CD4-positive, alpha-beta T cell (primary cell): ENCODE data around the gene LYSMD1. TPM values are rescaled to one million over a fixed set of nuclear protein-coding genes. Genes with fewer than 3 reads are reported as not detected.

Experiments
- ATAC-seq: fragments of 200-7000 bp; cut with Tn5 transposase; one replicate; pipeline ENCODE4 v1.10.0; 2022; ENCODE audit warnings: mild to moderate bottlenecking; ENCODE audit not compliant: poor library complexity
- CTCF ChIA-PET: fragments of 350-600 bp; sonication (Branson Sonifier 250); formaldehyde crosslinking; loops from one replicate; lab custom pipeline; 2021; ENCODE audit warnings: antibody characterized with exemption, inconsistent platforms; lab: Charles Lee
- POLR2A ChIA-PET: fragments of 350-600 bp; sonication (Branson Sonifier 250); formaldehyde crosslinking; loops from one replicate; lab custom pipeline; 2021; ENCODE audit warnings: antibody characterized with exemption, inconsistent platforms; lab: Charles Lee
- DNase-seq, 14 experiments: peaks; one replicate each; pipeline ENCODE4 v3.0.0-alpha.2; 2013 to 2020; ENCODE audit warnings: mixed read lengths in 2 of 14
- H3K27ac ChIP-seq, 2 donors: one replicate each; pipeline versions ENCODE4 v1.5.1 to v1.7.0; 2013; ENCODE audit warnings: low read length in 2 of 2, low read depth in 1 of 2, mild to moderate bottlenecking in 1 of 2
- H3K27me3 ChIP-seq, 2 experiments: 1 replicate in 1 of 2; 2 replicates in 1 of 2; pipeline versions ENCODE4 v1.6.1 to v1.7.0; 2013; ENCODE audit warnings: low read length in 2 of 2, control low read depth in 1 of 2, mild to moderate bottlenecking in 1 of 2, moderate library complexity in 1 of 2; ENCODE audit not compliant: insufficient read depth in 2 of 2, control insufficient read depth in 1 of 2
- H3K36me3 ChIP-seq: one replicate; pipeline ENCODE4 v1.6.1; 2013; ENCODE audit warnings: low read length, control low read depth; ENCODE audit not compliant: insufficient read depth
- H3K4me1 ChIP-seq: one replicate; pipeline ENCODE4 v1.6.1; 2013; ENCODE audit warnings: low read length, control low read depth; ENCODE audit not compliant: insufficient read depth
- H3K4me3 ChIP-seq: one replicate; pipeline ENCODE4 v1.5.1; 2013; ENCODE audit warnings: mild to moderate bottlenecking, low read length, moderate library complexity
- H3K9me3 ChIP-seq, 2 experiments: 1 replicate in 1 of 2; 2 replicates in 1 of 2; pipeline versions ENCODE4 v1.6.1 to v1.7.0; 2013; ENCODE audit warnings: low read length in 2 of 2, mild to moderate bottlenecking in 2 of 2, control low read depth in 1 of 2, moderate library complexity in 1 of 2; ENCODE audit not compliant: control insufficient read depth in 1 of 2, insufficient read depth in 1 of 2
- H3K27ac Mint-ChIP-seq: one replicate; pipeline ENCODE4 v1.8.0; 2020; ENCODE audit warnings: mixed read lengths
- H3K27me3 Mint-ChIP-seq: one replicate; pipeline ENCODE4 v1.8.0; 2021; ENCODE audit warnings: mixed read lengths
- H3K36me3 Mint-ChIP-seq: one replicate; pipeline ENCODE4 v1.8.0; 2021; ENCODE audit warnings: low read depth, mixed read lengths
- H3K4me1 Mint-ChIP-seq: one replicate; pipeline ENCODE4 v1.8.0; 2021; ENCODE audit warnings: low read depth, mixed read lengths
- H3K4me3 Mint-ChIP-seq: one replicate; pipeline ENCODE4 v1.8.0; 2020; ENCODE audit warnings: mild to moderate bottlenecking, mixed read lengths
- H3K9me3 Mint-ChIP-seq: one replicate; pipeline ENCODE4 v1.8.0; 2020; ENCODE audit warnings: mixed read lengths
- CTCF ChIP-seq: fragments of 200-600 bp; IDR thresholded peaks from one replicate; pipeline ENCODE4 v1.8.0; 2022; ENCODE audit warnings: antibody characterized with exemption, mild to moderate bottlenecking
- intact Hi-C, 2 experiments: fragments of 100-400 bp; cut with DNase I in 1 of 2; cut with micrococcal nuclease in 1 of 2; formaldehyde crosslinking; loops; one replicate each; pipeline versions ENCODE4 v1.15.1 to v1.9.0; 2023 to 2025; cut with DNase I, micrococcal nuclease
- total RNA-seq, 174 experiments: library from RNA in 2 of 174; stranded (reverse) in 2 of 174; gene quantifications; one replicate each; pipeline ENCODE4 v1.2.3 and lab custom pipeline; 2021 to 2026

The LYSMD1 gene
- total RNA-seq, 2 experiments from 2014 or later: 0.55 to 0.67 TPM

- peaks cover 63% of the 10 kb centered on the region for H3K4me1 Mint-ChIP-seq
- H3K27ac ChIP-seq: peak overlapping the region; percentile 56 to 70
- H3K4me3 Mint-ChIP-seq: peak overlapping the region; percentile 99
- intact Hi-C loops: loop anchor here (2.0 to 10.0 kb wide), 4 partner anchors 150 to 692 kb away; partner anchors contain the start of genes ENSA (in 1 of the 2), MINDY1 (in 1 of the 2) and PRUNE1 (in 1 of the 2)
- peak overlapping the region; percentile 85 for H3K27ac Mint-ChIP-seq
- TF ChIP-seq CTCF: no peak
- no peaks in the 10 kb centered on the region for H3K9me3 ChIP-seq
- peak in 13 of 14 experiments; percentile 27 to 89 (median 63) for DNase-seq
- ChIA-PET POLR2A (interaction anchor here (0.6 to 4.3 kb wide), 36 partner anchors 9 to 793 kb away, joined by 3 to 64 read pairs (median 5); partner anchors contain the start of genes CDC42SE1, GABPB2, GOLPH3L and LYSMD1), CTCF (interaction anchor here (1.2 to 7.8 kb wide), 4 partner anchors 56 to 132 kb away, joined by 3 to 61 read pairs (median 32); partner anchors contain the start of gene GABPB2)
- H3K36me3 Mint-ChIP-seq: peaks cover 51% of the 10 kb centered on the region
- H3K27me3 ChIP-seq: no peaks in the 10 kb centered on the region
- no peaks in the 10 kb centered on the region for H3K27me3 Mint-ChIP-seq
- H3K4me3 ChIP-seq: peak overlapping the region; percentile 77
- peak; percentile 54 for ATAC-seq
- no peaks in the 10 kb centered on the region for H3K9me3 Mint-ChIP-seq
- peaks cover 57% of the 10 kb centered on the region for H3K4me1 ChIP-seq
- peaks cover 29% of the 10 kb centered on the region for H3K36me3 ChIP-seq
Measured at GRCh38 chr1:151157067-151157531, 8.6 kb downstream of the LYSMD1 start.

- H3K4me1 Mint-ChIP-seq: peaks cover 57% of the 10 kb centered on the region
- peak within 1 kb of the TSS; percentile 56 to 70 for H3K27ac ChIP-seq
- H3K27me3 ChIP-seq: no peaks in the 10 kb centered on the region
- TF ChIP-seq CTCF: no peak
- H3K4me1 ChIP-seq: peaks cover 53% of the 10 kb centered on the region
- POLR2A ChIA-PET: interaction anchor here (0.6 to 4.3 kb wide), 30 partner anchors 10 to 793 kb away, joined by 3 to 64 read pairs (median 6); partner anchors contain the start of genes CDC42SE1, GABPB2, GOLPH3L and LYSMD1
- H3K4me3 Mint-ChIP-seq: peak within 1 kb of the TSS; percentile 99
- CTCF ChIA-PET: interaction anchor here (1.2 to 7.8 kb wide), 4 partner anchors 55 to 132 kb away, joined by 3 to 61 read pairs (median 32); partner anchors contain the start of gene GABPB2
- H3K36me3 ChIP-seq: peaks cover 25% of the 10 kb centered on the region
- no peaks in the 10 kb centered on the region for H3K9me3 ChIP-seq
- H3K27ac Mint-ChIP-seq: peak within 1 kb of the TSS; percentile 85
- H3K36me3 Mint-ChIP-seq: peaks cover 45% of the 10 kb centered on the region
- H3K4me3 ChIP-seq: peak within 1 kb of the TSS; percentile 77
- H3K9me3 Mint-ChIP-seq: no peaks in the 10 kb centered on the region
- DNase-seq (peak; percentile 56 to 89 (median 75)), ATAC-seq (peak; percentile 81)
- no peaks in the 10 kb centered on the region for H3K27me3 Mint-ChIP-seq
- intact Hi-C loops: loop anchor here (1.0 to 10.0 kb wide), 7 partner anchors 56 to 692 kb away; partner anchors contain the start of genes ENSA (in 1 of the 2), MINDY1 (in 1 of the 2) and PRUNE1 (in 1 of the 2)
Measured at GRCh38 chr1:151156515-151156819, 9.2 kb downstream of the LYSMD1 start, which contains the start of gene TNFAIP8L2. Gene TNFAIP8L2 (plus strand): TSS chr1:151156649. CDS start chr1:151158698, 2,049 bp downstream.

GRCh38 chr1:151147665-151148064 lies 18.0 kb downstream of the LYSMD1 start:
- Histone ChIP-seq H3K36me3 (no peaks in the 10 kb centered on the region), H3K4me1 (peaks cover 26% of the 10 kb centered on the region), H3K4me3 (no peak overlapping the region), H3K9me3 (no peaks in the 10 kb centered on the region), H3K27ac (no peak overlapping the region), H3K27me3 (no peaks in the 10 kb centered on the region)
- no peak overlapping the region for H3K27ac Mint-ChIP-seq
- H3K4me3 Mint-ChIP-seq: peak overlapping the region; percentile 98
- no peaks in the 10 kb centered on the region for H3K9me3 Mint-ChIP-seq
- ChIA-PET CTCF (no interaction called here), POLR2A (interaction anchor here (1.5 to 5.4 kb wide), 2 partner anchors 10 to 27 kb away, joined by 3 to 26 read pairs; partner anchors contain the start of gene TNFAIP8L2)
- peaks cover 5% of the 10 kb centered on the region for H3K36me3 Mint-ChIP-seq
- no peaks in the 10 kb centered on the region for H3K27me3 Mint-ChIP-seq
- peaks cover 18% of the 10 kb centered on the region for H3K4me1 Mint-ChIP-seq
- intact Hi-C loops: no loop called here
- no peak for DNase-seq
- no peak for ATAC-seq
- no peak for TF ChIP-seq CTCF
